Peyer's patch (tissue), 4 donors: Measurements from ENCODE around the gene VAV2.

Experiments used
- CTCF ChIP-seq, 6 experiments: fragments of 450-650 bp in 4 of 6; fragments of 200-600 bp in 2 of 6; sonication (generic) in 1 of 6; IDR thresholded peaks; one replicate each; pipeline ENCODE4 v1.5.1; 2017 to 2019; ENCODE audit warnings: antibody characterized with exemption in 6 of 6, mild to moderate bottlenecking in 3 of 6, moderate library complexity in 1 of 6
- POLR2A ChIP-seq, 2 donors: fragments of 450-650 bp; IDR thresholded peaks; one replicate each; pipeline ENCODE4 v1.5.1; 2017; ENCODE audit warnings: antibody characterized with exemption in 2 of 2, mild to moderate bottlenecking in 2 of 2, moderate library complexity in 2 of 2

GRCh38 chr9:133991964-133992779 lies at the start of gene VAV2:
- TF ChIP-seq POLR2A (IDR thresholded peaks at IDR 0.05) (peak; percentile 54 to 59), CTCF (IDR thresholded peaks at IDR 0.05) (peak in 1 of 6 experiments; percentile 1)
